ENCODE measurements around the gene LYAR.
A peak's percentile ranks its signal among the peaks of the same experiment; 100 is the strongest.

The LYAR gene, protein sequence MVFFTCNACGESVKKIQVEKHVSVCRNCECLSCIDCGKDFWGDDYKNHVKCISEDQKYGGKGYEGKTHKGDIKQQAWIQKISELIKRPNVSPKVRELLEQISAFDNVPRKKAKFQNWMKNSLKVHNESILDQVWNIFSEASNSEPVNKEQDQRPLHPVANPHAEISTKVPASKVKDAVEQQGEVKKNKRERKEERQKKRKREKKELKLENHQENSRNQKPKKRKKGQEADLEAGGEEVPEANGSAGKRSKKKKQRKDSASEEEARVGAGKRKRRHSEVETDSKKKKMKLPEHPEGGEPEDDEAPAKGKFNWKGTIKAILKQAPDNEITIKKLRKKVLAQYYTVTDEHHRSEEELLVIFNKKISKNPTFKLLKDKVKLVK

DNA sequence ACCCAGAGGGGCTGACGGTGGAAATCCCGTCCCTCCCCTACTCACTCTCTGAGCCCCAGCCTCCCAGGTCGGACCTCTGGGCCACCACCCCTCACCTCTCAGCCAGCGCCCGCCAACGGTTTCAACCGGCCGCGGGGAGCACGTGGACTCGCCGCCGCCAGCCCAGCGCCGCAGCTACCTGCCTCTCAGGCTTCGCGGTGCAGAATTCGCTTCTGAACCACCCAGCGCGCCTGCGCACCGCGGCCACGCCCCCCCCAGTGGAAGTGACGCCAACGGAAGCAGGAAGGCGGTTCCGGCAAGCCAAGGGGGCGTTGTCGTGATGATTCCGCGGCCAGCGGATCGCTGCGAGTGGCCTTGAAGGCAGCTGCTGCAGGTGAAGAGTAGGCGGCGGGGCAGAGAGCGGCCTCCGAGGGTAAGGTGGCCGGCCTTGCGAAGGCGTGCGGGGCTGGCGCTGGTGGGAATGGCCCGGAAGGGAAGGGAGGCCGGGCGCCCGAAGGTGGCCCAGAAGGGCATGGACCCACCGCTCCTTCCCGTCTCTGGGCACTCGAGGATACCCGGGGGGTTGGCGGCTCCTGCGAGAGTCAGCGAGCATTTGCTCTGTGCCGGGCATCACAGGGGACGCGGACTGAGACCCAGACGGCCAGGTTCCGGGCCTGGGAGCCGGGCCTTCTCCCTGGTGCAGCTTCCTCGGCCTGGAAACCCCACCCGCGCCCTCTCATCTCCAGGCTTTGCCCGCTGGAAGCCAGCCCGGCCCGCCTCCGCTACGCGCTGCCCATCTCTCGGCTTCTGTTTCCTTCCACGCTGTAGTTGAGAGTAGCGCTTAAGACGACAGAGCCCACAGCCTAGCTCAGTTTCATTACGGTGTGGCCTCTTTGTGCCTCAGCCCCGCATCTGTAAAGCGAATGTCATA lies at the start of gene LYAR, which contains the start of gene ZBTB49:
TSS of gene LYAR (minus strand) at position 214 of the 910 bp plus-strand sequence. CDS start 6,412 bp downstream, outside the sequence.
TSS of gene ZBTB49 (plus strand) at position 311 of the 910 bp plus-strand sequence. CDS start 9,695 bp downstream, outside the sequence.
- peak; percentile 67 to 80 for DNase-seq

DNA sequence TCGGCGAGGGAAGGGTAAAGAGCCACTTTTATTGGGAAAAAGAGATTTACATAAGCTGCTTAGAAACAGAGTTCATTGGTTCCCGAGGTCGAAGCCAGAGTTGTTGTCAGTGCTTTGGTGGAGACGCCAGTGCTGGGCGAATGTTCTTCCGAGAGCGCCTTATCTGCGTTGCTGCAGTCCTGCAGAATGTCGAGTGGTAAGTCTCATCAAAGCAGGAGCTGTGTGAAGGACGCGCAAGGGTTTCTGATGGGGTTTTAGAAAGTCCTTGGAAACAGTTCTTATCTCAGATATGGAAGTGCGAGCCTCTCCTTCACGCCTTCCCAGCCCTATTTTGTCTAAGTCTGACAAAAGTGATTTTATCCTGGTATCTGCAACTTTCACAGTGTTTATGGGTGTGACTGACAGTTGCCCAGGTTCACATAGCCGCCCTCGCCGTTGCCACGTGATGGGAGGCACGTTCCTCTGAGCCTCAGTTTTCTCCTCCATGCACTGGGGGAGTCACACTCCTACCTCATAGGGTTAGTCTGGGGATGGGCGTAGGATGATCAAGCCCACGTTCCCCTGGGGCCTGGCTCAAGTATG lies 49.6 kb upstream of the LYAR start:
- DNase-seq = no peak

DNA sequence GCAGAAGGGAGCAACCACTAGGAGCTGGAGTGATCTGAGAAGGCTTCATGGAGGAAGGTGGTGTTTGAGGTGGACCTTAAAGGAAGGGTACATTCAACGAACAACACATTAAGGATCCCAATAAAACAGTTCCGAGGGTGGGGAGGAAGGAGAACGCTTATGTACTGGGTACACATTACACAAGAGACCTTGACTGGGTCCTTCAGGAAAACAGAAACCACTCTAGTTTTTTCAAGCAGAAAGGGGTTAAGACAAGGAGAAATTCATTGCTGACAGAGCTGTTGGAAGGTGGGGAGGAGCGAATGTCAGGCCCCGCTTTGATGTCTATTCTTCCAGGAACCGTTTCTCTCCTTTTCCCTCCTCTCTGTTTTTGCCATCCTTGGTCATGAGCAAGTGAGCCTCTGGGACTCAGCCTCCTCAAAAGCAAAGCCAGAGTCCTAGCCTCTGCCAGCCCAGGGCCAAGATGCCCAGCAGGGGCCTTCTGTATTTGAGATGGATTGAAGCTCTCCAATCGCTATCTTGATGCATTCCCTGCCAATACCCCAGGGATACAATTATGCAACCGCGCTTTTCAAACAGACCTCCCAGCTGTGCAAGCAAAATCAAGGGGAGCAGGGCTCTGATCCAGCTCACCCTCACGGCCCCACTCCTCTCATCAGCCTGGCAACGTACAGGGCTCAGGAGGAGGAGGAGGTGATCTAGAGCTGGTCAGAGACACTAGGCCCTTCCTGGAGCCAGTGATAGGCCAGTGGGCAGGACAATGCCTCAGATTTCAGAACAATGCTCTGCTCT lies 48.5 kb upstream of the LYAR start:
- DNase-seq = no peak

DNA sequence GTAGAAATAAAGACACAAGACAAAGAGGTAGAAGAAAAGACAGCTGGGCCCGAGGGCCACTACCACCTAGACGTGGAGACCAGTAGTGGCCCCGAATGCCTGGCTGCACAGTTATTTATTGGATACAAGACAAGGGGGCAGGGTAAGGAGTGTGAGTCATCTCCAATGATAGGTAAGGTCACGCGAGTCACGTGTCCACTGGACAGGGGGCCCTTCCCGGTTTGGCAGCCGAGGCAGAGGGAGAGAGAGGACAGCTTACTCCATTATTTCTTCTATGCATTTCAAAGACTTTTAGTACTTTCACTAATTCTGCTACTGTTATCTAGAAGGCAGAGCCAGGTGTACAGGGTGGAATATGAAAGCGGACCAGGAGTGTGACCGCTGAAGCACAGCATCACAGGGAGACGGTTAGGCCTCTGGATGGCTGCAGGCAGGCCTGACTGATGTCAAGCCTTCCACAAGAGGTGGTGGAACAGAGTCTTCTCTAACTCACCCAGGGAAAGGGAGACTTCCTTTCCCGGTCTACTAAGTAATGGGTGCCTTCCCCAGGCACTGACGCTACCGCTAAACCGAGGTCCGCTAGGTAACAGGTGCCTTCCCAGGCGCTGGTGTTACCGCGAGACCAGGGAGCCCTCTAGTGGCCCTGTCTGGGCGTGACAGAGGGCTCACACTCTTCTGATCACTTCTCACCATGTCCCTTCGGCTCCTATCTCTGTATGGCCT lies 45.0 kb upstream of the LYAR start:
- DNase-seq = peak in 1 of 2 experiments; percentile 35

DNA sequence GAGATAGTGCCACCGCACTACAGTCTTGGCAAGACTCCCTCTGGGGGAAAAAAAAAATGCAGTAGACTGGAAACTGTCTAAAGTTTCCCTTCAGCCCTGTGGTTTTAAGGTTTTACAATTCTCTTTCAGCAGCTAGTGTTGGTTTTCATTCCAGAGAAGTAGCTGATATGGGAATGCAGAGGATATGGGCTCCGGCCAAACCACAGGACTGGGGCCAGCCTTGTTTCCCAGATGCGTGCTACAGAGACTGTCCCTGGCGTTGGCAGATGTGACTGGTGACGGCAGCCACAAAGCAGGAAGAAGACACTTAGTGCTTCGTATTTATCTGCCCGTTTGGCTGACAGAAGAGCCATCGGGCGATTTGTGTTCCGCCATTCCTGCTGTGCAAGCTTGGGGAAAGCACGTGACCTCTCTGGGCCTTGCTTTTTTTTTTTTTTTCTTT lies 43.3 kb upstream of the LYAR start:
- DNase-seq = no peak

DNA sequence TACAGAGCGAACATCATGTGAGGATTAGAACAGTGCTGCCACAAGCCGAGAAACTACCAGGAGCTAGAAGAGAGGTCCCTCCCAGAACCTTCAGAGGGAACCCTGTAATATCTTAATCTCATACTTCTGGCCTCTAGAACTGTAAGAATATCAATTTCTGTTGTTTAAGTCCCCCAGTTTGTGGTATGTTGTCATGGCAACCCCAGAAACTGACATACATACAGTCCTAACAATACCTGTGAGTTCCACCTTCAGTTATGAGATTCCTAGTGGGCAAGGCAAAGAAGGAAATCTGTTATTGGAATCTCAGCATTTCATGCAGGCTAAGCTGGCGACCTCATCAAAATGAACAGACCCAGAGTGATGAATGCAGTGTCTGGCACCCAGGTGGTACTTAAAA lies 42.6 kb upstream of the LYAR start:
- DNase-seq = no peak

DNA sequence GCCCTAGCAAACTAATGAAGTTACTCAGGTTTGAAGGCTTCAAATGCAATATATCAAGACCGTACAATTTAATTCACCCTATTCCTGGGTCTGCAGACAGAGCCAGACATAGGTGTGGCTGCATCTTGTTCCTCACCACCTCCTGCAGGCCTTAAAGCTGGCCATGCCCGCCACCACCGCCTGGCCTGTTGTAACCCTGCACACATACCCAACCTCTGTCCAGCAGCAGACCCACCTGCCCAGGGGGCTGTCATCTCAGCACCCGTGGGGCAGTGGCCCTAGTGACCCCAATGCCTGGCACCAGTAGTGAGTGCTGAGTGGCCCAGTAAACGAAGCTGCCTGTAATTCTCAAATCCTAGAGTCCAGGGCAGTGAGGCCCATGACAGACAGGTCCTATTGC lies 40.8 kb upstream of the LYAR start:
- no peak for DNase-seq

DNA sequence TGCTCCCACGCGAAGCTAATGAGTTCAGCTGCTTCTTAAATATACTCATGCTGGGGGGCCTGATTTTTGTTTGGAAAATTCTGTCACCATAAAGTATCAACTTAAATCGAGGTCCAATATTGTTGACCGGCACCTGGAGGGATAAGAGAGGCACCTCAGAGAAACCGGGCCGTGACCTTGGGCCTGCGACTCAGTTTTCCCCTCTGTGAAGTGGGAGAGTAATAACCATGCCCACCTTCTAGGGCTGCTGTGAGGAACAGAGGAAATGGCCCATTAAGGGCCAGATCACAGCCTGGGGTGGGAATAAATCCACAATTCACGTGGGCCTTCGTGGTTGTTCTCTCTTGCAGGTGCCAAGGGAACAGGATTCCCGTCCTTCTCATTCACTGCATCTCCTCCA lies 39.5 kb upstream of the LYAR start:
- no peak for DNase-seq

DNA sequence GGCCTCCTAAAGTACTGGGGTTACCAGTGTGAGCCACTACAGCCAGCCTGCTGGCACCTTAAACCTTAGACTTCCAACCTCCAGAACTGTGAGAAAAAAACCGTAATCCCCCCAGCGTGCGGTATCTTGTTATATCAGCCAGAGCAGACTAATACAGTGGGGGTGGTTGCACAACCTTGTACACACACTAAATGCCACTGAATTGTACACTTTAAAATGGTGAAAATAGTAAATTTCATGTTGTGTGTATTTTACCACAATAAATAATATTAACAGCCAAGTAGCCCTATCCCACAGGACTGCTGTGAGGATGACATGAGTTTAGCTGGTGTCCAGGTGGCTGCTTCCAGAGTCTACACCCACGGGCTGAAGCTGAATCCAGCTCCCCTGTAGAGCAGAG lies 38.9 kb upstream of the LYAR start:
- DNase-seq = no peak

DNA sequence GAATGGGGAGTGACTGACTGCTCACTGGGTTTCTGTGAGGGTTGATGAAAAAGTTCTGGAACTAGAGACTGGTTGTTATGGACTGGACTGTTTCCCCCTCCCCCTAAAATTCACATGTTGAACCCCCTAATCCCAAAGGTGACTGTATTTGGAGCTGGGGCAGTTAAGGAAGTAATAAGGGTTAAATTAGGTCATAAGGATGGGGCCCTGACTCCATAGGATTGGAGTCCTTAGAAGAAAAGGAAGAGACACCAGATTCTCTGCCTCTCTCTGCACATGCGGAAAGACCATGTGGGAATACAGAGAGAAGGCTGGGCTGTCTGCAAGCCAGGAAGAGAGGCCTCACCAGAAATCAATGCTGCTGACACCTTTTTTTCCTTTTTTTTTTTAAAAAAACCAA lies 38.3 kb upstream of the LYAR start:
- no peak for DNase-seq

DNA sequence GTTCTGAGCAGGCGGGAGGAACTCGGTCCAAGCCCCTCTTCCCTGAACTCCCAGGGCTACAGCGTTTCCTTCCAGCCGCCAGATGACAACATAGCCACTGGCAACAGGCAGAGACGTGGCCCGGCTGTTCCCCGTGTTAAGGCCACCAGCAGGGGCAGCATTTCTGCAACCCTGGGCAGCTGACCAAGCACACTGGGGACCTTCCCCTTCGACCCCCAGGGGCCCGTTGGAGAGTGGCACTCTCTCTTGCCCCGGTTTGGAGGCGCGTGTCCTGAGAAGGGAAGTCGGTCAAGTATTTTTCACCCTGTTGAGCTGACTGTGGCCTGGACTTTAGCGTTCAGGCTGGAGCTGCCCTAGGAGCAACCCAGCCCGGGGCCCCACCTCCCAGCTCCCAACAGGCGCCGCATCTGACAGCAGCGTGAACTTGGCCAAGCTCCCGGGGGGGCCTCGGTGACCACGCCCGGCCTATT lies 37.7 kb upstream of the LYAR start:
- DNase-seq = no peak

DNA sequence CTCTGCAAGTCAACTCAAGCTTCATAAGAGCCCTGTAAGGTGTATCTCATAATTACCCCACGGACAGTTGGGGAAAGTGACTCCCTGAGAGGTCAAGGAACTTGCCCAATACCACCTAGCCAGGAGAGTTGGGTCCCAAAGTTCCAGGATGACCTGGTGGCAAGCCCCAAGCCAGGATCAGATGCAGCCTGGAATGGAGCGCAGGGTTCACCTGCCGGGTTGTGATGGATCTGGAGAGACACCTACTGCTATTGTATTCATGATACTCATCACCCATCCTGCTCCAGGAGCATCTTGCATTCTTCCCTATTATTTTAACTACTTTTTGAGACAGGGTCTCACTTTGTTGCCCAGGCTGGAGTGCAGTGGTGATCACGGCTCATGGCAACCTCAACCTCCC lies 36.2 kb upstream of the LYAR start:
- DNase-seq = no peak

DNA sequence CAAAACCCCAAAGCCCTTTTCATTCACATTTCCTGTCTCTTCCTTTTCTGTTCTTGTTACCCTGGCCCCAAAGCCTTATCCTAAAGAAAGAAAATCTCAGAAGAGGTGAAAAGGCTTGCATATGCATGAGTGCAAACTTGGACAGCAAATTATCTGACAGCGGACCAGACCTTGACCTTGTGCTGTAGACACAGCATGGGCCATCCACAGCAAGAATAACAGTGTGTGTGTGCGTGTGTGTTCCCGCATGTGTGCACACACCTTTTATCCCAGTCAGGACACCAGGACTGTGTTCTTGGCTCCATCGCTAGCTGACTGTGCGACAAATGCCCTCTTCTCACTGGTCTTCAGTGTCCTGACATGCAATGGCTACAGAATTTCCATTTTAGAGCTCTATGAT lies 35.4 kb upstream of the LYAR start:
- no peak for DNase-seq

DNA sequence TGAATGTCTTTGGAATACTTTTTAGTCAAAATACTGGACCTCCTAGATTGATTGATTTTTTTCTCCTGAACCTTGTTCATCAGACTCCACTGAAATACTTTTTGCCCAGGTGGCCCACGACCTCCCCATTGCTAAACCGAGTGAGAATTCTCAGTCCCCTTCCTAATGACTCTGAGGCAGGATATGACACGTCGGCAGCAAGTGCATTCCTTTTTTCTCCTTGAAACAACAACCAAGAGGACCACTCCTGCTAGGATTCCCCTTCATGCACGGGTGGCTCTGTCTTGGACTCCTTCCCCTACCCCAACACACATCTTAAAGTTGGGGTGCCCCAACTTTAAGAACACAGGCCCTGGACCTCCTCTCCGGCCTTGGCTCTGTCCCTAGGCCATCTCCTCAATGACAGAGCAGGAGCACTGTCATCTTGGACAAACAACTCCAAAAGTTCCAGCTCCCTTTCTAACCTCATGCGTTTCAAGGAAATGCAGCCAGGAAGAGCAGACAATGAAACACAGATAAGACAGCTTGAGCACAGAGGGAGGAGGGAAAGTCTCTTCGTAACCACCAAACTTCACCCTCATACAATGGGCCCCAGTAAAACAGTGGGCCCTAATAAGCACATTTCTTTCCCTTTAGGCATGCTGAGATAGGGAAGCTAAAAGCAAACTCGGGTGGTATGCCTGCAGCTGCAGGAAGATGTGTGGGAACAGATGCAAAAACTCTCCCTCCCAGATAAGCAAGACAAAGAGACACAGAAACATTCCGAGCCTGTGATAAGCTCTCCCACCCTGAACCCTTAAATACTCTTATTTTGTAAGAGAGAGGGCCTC lies 34.0 kb upstream of the LYAR start:
- no peak for DNase-seq

DNA sequence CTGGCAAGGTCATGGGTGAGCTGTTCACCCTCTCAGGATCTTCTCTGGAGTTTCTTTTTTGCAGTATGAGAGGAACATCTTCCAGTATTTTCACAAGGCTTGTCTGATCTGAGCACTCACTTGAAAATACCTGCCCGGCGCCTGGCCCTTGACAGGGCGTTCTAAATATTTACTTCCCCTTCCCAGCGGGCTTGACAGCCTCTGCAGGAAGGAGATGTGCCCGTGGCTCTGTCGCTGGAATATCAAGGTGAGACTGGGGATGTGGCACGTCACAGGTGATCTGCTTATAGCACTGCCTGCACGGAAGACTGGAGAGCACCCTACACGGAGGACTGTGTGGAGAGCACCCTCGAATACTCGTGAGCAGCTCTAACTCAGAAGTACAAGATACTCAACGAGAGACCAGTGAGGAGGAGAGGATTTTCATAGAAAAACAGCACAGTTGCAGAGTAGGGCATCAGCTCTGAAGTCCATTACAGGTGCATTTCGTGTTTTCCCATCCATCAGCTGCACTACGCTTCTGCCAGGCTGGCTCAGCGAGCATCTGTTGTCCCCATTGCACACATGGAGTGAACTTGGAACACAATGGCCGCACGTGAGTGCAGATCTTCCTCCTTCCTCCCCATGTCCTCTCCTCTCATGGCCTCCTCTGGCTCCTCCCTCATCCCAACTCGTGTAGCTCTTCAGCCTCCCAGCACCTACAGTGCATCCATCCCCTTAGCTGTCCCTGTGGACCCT lies 32.2 kb upstream of the LYAR start:
- DNase-seq = no peak

DNA sequence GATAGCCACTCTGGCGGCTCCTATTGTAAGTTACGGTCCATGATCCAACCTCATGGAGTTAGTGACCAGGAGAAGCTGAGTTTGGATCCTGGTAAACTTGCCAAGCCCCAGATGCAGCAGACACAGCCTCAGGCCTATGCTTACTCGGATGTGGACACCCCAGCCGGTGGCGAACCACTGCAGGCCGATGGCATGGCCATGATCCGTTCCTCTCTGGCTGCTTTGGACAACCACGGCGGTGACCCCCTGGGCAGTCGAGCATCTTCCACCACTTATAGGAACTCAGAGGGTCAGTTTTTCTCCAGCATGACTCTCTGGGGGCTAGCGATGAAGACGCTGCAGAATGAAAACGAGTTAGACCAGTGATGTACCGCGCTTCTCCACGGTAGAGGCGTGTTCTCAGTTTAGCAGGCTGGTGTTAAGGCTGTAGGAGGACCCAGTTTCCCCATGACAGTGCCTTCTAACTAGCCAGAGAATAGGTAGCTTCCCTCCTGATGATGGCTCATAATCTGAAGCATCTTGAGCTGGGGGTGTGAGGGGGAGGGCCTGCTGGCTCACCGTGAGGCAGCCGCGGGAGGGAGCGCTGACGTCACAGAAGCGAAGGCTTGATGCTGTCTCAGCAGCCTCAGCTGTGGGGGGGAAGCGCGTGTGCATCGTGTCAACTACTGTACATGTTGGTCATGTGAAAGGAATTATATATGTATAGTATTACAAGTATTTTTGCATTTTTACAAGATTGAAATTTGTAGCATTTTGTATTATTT lies 31.2 kb upstream of the LYAR start:
- DNase-seq = no peak

DNA sequence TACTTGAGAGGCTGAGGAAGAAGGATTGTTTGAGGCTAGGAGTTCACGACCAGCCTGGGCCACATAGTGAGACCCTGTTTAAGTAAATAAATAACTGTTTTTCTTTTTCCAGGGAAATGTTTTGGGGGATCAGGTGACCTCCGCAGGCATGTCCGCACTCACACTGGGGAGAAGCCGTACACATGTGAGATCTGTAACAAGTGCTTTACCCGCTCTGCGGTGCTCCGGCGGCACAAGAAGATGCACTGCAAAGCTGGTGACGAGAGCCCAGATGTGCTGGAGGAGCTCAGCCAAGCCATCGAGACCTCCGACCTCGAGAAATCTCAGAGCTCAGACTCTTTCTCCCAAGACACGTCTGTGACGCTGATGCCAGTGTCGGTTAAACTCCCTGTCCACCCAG lies 30.6 kb upstream of the LYAR start:
- no peak for DNase-seq

DNA sequence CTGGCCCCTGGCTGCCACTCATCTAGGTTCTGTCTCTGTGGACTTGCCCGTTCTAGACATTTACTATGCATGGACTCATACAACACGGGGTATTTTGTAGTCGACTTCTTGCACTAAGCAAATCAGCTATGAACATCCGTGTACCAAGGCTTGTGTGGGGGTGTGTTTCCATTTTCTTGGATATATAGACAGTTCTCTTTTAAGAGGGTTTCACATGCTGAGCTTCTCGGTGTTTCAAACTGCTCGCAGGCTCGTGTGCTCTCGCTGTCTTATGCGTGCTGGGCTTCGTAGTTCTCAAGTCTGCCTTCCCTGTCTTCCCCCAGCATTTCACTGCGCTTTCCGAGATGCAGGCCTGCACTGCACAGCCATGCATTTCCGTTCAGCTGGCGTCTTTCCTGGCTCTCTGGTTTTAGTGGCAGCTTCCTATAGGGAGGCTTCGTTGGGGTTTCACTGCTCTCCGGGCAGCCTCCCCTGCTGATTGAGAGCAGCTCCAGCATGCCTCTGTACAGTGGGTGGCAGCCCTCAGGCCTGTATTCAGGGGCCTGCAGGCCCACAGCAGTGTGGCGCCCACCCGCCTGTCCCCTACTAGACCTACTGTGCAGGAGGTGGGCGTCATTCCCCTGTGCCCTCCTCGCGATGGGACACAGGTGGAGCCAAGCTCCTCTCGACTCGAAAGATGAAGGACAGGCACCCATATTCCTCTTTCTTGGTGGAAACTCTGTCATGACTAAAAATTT lies 27.7 kb upstream of the LYAR start:
- DNase-seq = no peak

DNA sequence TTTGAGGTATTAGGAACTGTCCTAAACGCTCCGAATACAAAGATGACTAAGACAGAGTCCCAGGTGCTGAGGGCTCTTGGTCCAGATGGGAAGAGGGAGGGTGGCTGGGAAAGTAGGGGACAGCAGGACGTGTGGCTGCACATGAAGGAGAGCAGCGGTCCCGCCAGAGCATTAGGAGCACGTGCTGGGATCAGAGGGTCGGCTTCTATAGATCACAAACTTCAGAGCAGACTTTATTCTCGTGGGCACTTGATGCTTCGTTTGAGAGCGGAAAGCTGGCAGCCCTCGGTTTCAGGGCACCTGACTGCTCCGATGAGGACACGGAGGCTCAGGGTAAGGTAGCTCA lies 26.2 kb upstream of the LYAR start:
- no peak for DNase-seq

Measured in SW 1271 (cell line).